ENCODE results near the gene GPR62.
"Not testable (repeated sequence)": the region's sequence is repeated elsewhere in the genome, so short reads cannot be mapped to it uniquely, and the experiment has no call there.

GPR62 gene

GRCh38 chr3:51971350-51971749 lies 16.2 kb downstream of the GPR62 start:
- no peak for DNase-seq

GRCh38 chr3:51974277-51974962 lies 19.2 kb downstream of the GPR62 start:
- peak; percentile 49 for DNase-seq

- peak; percentile 79 for DNase-seq
These were observed 20.0 kb downstream of the GPR62 start, which contains the start of gene ABHD14A for GRCh38 chr3:51974963-51975851. TSS of gene ABHD14A (plus strand) at chr3:51975064. CDS start at chr3:51975136, 72 bp downstream.

GRCh38 chr3:51975852-51976549 lies 20.8 kb downstream of the GPR62 start:
- DNase-seq: peak; percentile 54

GRCh38 chr3:51977446-51978142 lies 22.4 kb downstream of the GPR62 start:
- no peak for DNase-seq

- no peak for DNase-seq
These were observed 22.9 kb downstream of the GPR62 start for GRCh38 chr3:51978143-51978502.

- DNase-seq: no peak
These were observed 25.1 kb downstream of the GPR62 start for GRCh38 chr3:51980253-51980652.

GRCh38 chr3:51982352-51982837 lies 27.2 kb downstream of the GPR62 start:
- DNase-seq: peak; percentile 55

- DNase-seq: peak; percentile 91
These were observed 27.8 kb downstream of the GPR62 start, which contains the start of gene ACY1 for GRCh38 chr3:51982838-51983577. TSS of gene ACY1 (plus strand) at chr3:51983535. CDS start at chr3:51984065, 530 bp downstream.

GRCh38 chr3:51983578-51984268 lies 28.5 kb downstream of the GPR62 start:
- no peak for DNase-seq

GRCh38 chr3:51984269-51984647 lies 29.1 kb downstream of the GPR62 start:
- DNase-seq: no peak

GRCh38 chr3:51985063-51985462 lies 29.9 kb downstream of the GPR62 start:
- DNase-seq: no peak

- no peak for DNase-seq
These were observed 31.1 kb downstream of the GPR62 start for GRCh38 chr3:51986010-51986947.

GRCh38 chr3:51987568-51987967 lies 32.4 kb downstream of the GPR62 start:
- DNase-seq: no peak

GRCh38 chr3:51988286-51989146 lies 33.3 kb downstream of the GPR62 start:
- no peak for DNase-seq

GRCh38 chr3:51990501-51990971 lies 35.4 kb downstream of the GPR62 start:
- DNase-seq: peak; percentile 47

- DNase-seq: no peak
These were observed 37.0 kb downstream of the GPR62 start for GRCh38 chr3:51992017-51992682.

GRCh38 chr3:51993657-51994056 lies 38.5 kb downstream of the GPR62 start:
- not testable (repeated sequence) for DNase-seq

Data from stimulated activated CD4-positive, alpha-beta T cell treated with anti-CD3 and anti-CD28 coated beads, Interleukin-15, amount 100 ng/mL, for 24 hours (primary cell).